H54 (cell line): Measurements from ENCODE around the gene TMEM50A.
"Not testable (repeated sequence)": the region's sequence is repeated elsewhere in the genome, so short reads cannot be mapped to it uniquely, and the experiment has no call there.

Source experiments
- DNase-seq: peaks from one replicate; pipeline ENCODE4 v3.0.0; 2011; ENCODE audit warnings: low spot score, mixed read lengths; ENCODE audit not compliant: insufficient read length
- FAIRE-seq: peaks from 3 replicates; lab custom pipeline; 2011; peaks lifted over from hg19 to GRCh38; lab: Jason Lieb, UNC
- POLR2A ChIP-seq: IDR thresholded peaks from 2 replicates; pipeline ENCODE4 v1.6.1; 2011; ENCODE audit warnings: low read depth, mild to moderate bottlenecking, low read length

TMEM50A gene

DNA sequence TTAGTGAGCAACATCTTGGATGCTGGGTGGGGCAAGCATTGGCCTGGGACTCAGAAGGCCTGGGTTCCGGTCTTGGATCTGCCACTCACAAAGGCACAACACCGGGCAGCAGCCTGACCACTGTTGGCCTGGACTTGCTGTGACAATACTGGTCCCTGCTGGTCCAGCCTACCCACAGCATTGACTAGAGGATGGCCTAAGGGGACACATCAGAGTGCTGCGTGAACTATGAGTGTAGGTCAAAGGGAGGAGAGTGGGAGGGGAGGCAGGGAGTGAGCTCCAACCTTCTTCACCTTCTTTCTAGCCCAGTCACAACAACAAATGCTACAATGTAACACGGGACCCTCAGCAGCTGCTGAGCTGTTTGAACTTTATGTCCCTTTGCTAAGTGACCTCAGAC is 31.1 kb downstream of the TMEM50A start:
- DNase-seq: no peak
- FAIRE-seq: no peak
- TF ChIP-seq POLR2A: no peak

DNA sequence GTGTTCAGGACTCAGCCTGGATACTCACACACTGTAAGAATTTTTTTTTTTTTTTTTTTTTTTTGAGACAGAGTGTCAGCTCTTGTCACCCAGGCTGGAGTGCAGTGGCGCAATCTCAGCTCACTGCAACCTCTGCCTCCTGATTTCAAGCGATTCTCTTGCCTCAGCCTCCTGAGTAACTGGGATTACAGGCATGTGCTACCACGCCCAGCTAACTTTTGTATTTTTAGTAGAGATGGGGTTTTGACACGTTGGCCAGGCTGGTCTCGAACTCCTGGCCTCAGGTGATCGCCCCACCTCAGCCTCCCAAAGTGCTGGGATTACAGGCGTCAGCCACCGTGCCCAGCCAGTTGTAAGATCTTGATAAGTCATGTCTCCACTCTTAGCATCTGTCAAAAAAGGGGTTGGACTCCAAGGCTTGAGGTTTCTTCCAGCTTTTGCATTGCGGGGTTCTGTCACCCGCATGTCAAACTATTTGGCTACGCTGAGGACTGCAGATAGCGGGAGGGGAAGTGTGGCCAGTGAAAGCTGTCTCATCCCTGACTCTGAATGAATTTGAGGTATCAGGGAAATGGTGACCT is 31.6 kb downstream of the TMEM50A start:
- not testable (repeated sequence) for DNase-seq, FAIRE-seq

DNA sequence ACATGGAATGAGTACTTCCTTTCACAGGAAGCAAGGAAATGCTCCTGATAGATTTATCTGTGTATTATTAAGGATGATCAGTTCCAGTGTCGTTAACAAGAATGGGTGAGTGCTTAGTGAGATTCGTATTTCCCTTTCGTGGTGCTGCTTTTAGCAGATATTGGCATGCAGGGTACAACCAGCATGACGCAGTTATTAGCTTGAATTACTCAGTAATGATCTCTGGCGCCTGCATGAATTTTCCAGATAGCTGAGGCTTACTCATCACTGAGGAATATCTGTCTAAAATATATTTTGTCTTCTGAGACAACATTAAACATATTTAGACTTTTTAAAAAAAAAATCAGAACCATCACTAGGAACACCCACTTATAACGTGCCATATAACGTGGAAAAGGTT is 33.6 kb downstream of the TMEM50A start:
- DNase-seq: not testable (repeated sequence)

DNA sequence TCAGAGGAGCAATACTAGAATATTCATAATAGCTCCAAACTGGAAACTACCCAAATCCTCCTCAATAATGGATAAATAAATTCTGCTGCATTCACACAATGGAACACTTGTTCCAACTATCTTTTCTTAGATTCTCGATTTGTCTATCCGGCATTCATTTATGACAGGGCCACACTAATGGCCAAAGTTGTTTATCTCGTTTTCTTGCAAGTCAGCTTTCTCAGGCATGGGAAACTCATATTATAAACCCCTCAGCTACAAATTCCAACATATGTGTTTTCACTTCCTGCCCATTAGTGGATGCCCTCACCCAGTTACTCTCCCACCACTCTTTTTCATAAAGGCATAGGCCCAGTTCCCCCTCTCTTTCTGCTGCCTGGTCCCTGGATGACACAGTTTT is 40.2 kb downstream of the TMEM50A start:
- not testable (repeated sequence) for FAIRE-seq, DNase-seq

More for the DNA sequence above, 33.6 kb downstream of the TMEM50A start:
- FAIRE-seq: peak; percentile 45

DNA sequence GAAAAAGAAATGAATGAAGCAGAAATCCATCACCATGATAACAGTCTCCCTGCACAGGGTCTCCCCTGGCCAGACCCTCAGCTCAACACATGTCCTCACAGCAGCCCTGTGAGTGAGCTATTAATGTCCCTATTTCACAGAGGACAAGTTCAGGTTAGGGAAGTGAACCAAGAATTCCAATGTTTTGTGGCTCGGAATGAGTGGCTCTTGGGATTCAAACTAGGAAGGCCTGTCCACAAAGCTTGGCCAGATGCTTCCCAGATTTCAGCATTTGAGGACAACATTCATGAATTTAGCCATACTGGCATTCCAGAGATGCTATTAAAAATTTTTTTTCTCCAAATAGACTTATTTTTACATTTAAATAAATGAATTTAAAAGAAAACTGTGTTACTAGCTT is 44.4 kb downstream of the TMEM50A start:
- not testable (repeated sequence) for FAIRE-seq, DNase-seq

DNA sequence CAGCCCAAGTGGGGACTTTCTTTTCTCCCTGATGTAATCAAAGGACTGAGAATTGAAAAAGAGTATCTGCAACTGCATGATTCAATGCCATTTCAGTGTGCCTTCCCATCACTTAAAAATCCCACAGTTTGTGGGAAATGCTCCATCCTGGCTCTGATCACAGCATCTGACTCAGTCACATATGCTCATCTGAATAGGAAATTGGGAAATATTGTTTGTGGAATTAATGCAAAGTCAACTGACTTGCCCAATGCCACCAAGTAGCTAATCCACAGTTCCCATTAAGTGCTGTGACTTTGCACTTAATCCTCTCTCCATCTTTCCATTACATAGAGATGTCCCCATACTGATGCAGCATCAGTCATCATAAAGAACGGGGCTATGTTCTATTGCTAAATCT is 45.0 kb downstream of the TMEM50A start:
- DNase-seq, FAIRE-seq: not testable (repeated sequence)

DNA sequence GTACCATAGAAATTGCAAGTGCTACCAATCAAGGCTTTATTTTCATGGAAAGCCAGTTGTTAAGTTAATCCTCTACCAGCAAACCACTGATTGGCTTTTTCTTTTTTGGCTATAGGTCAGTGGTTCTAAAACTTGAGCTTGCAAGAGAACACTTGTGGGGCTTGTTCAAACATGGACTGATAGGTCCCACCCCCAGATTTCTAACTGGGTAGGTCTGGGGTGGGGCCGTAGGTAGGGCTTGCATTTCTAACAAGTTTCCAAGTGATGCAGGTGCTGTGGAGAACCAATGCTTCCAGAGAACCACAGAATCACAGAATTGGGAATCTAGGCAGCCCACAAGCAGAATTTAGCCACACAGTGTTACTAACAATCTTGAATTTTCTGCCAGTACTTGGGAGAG is 45.7 kb downstream of the TMEM50A start:
- not testable (repeated sequence) for DNase-seq, FAIRE-seq

DNA sequence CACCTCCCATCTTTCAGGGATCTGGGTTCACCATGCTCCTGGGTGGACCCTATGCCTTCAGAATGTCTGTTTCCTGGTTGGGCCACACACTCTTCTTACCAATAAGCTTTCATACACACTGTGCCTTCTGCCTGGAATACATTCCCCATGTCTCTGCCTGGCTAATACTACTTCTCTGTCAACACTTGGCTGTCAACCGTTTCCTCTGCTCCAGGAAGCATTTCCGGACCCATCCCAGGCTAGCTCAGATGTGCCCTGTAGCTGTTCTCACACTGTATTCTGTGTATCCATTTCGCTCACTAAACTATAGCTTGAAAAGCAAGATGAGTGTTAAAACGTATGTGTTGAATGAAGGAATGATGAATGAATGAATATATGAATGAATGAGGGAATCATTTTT is 49.0 kb downstream of the TMEM50A start:
- DNase-seq, FAIRE-seq: not testable (repeated sequence)

DNA sequence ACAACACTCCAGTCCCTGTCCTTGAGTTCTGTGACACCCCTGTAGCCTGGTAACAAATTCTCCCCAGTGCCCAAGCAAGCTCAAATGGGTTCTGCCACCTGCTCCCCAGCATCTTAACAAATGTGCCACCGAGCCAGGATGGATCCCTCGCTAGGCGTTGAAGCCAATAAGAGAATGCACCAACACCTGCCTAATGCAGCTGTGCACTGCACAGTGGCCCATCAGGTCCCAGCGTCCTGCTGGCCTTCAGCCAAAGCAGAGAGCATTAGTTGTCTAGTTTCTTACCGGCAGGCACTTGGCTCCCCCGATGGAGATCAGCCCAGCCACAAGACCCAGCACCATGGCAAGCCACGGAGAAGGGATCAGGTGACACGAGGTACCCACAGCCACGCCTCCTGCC is 50.6 kb downstream of the TMEM50A start:
- not testable (repeated sequence) for FAIRE-seq, DNase-seq

DNA sequence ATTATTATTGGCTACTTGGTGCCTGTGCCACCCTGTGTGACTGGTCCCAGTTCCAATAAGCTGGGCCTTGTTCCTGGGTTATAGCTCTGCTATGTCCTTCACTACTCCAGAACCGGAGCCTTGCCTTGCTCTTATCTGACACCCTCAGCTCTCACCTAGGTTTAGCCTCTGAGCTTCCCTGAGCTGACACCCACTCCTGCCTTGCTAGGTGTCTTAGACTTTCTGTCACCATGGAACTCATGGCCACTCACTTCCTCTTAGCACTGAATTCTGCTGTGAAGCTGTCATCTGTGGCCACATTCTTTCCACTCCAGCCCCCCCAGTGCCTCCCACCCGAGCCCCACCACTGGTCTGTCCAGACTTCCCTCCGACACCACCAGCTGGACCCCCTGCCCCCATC is 51.6 kb downstream of the TMEM50A start:
- not testable (repeated sequence) for FAIRE-seq

DNA sequence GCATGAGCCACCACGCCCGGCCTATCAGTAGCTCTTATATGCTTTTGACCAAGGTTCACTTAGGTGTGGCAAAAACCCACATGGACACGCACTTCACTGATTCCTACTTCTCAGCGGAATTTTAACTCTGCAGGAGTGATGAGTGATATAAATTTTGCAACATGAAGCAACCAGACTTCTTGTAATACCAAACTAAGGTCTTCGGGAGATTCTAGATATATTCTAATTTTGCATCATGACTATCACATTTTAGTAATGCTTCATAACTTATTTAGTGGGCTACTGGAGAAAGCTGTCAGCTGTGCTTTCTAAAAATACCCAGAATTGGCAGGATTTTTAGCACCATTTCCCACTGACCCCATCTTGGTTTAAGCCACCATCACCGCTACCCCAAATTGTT is 54.7 kb downstream of the TMEM50A start:
- DNase-seq: no peak
- no peak for FAIRE-seq
- TF ChIP-seq POLR2A: no peak

More for the DNA sequence above, 51.6 kb downstream of the TMEM50A start:
- not testable (repeated sequence) for DNase-seq

DNA sequence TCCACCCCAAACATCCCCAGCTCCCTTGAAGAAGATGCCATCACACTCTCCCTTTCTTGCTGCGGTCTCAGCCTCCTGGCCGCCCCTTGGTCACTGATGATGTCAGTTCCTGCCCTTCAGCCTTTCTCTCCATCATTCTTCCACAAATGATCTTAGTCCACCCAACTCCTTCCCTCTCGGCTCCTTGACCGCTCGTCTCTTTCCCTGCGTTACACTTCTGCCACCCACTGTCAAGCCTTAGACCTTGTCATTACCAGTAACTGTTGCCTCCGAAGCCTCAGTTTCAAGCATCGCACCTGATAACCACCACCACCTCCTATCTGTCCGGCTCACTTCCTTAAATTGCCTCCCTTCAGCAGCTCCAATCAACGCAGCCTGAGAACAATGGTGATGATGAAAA is 59.4 kb downstream of the TMEM50A start:
- FAIRE-seq, DNase-seq: not testable (repeated sequence)

DNA sequence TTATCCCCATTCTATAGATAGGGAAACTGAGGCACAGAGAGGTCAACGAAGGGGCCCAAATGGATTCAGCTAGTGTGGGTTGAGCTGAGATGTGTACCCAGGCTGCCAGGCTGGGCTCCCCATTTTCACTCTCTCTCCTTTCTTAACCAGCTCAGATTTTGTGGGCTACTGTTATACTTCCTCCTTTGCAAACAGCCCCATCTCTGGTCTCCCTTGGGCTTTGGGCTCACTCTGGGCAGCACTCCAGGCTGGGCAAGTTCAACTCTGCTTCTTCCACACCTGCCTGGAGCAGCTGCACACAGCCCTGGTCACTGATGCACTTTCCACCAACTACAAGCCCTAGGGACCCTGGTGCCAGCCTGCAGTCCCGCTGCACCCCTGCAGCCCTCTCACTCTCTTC is 59.9 kb downstream of the TMEM50A start:
- DNase-seq, FAIRE-seq: not testable (repeated sequence)

DNA sequence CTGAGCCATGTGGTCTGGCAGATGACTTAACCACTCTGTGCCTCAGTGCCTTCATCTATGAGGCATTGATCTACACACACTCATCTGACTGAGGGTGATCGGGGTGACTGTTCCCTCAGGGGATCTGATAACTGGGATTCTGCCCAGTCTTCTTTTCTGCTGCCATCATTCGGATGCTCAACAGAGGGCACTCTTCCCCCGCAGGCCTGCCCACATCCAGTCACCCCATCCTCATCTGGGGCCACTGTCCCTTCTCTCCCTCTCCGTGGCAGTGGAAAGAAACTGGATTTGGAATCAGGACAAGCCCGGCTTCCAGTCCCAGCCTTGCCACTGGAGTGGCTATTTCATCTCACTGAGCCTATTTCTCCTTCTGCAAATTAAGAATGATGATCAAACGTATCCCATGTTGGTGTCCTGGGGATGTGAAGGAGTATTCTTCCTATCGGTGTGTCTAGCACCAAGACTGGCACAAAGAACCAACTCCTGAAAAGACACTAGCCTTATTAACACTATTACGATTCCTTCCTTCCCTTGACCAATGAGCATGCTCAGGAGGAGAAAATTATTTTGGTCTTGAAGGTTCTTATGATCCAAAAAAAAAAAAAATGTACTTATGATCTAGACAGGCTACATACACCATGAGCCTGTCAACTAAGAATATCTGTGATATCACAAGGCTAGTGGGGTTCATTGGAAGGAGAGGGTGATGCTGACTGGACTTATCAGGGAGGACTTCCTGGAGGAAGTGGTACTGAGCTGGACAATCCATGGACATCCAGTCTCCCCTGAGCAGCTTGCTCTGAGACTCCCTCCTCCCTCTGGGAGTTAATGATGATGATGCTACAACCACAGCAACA is 65.0 kb downstream of the TMEM50A start:
- FAIRE-seq: peak; percentile 62
- DNase-seq: not testable (repeated sequence)

DNA sequence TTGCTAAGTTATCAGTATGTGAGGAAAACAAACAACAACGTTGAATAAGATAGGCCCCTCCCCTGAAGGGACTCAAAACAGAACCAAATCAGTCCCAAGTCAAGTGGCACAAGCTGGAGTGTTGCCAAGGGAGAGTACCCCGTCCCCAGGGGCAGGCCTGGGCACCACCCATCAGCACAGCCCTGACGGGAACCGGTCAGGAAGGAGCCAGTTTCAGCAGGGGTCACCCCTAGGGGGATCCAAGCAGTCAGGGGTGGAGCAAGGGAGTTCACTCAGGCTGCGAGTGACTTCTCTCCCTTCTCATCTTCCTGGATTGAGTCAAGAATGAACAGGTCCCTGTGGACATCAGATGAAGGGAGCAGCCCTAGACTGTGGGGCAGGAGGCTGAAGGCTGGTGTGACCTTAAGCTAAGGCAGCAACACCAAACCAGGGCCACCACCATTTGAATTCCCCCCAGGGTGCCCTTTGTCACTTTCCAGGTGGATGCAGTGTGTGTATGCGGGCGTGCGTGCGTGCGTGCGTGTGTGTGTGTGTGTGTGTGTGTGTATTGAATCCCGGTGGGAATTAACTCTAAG is 67.7 kb downstream of the TMEM50A start:
- not testable (repeated sequence) for FAIRE-seq, DNase-seq

DNA sequence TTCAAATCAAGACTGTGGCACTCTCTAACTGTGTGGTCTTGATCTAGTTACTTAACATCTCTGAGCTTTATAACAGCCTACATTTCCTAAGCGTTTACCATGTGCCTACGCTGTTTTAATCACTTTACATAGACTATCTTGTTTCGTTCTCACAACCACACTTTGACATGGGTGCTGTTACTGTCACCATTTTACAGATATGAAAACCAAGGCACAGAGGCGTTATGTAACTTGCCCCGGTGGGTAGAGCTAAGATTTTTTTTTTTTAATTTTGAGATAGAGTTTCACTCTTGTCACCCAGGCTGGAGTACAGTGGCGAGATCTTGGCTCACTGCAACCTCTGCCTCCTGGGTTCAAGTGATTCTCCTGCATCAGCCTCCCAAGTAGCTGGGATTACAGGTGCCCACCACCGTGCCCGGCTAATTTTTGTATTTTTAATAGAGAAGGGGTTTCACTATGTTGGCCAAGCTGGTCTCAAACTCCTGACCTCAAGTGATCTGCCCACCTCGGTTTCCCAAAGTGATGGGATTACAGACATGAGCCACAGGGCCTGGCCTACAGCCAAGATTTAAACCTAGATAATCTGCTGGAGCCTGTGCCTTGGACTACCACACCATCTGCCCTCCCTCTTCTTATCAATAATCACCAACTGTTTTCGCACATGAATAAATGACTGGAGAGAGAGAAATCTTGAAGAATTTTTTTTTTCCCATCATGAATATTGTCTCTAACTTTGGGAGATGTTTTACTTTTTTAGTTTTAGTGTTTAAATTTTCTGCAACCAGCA is 71.7 kb downstream of the TMEM50A start:
- FAIRE-seq, DNase-seq: not testable (repeated sequence)
